Measurements from ENCODE around the gene MYO16. TPM values are rescaled to one million over a fixed set of nuclear protein-coding genes. Genes with fewer than 3 reads are reported as not detected.

Gene MYO16
- total and polyA plus RNA-seq, 2 donors, result 0.04 to 5.8 TPM

GRCh38 chr13:108733022-108733560, 103.7 kb downstream of the MYO16 start:
- Histone ChIP-seq H3K27ac (ENCODE audit: low read depth) (no peak overlapping the region), H3K36me3 (ENCODE audit: insufficient read depth) (no peaks in the 10 kb centered on the region), H3K4me1 (ENCODE audit: insufficient read depth) (no peaks in the 10 kb centered on the region), H3K4me3 (ENCODE audit: low read depth, low read length) (no peak overlapping the region)
- DNase-seq (ENCODE audit: extremely low spot score), result no peak
- WGBS, result 47% methylated on average over 3 of the region's 3 CpGs

- H3K4me3 ChIP-seq (ENCODE audit: low read depth, low read length), result no peak overlapping the region
- 76% methylated on average over 4 of the region's 4 CpGs for WGBS
- no peaks in the 10 kb centered on the region for H3K4me1 ChIP-seq (ENCODE audit: insufficient read depth)
- no peaks in the 10 kb centered on the region for H3K36me3 ChIP-seq (ENCODE audit: insufficient read depth)
- DNase-seq (ENCODE audit: extremely low spot score), result no peak
- no peak overlapping the region for H3K27ac ChIP-seq (ENCODE audit: low read depth)
Measured at GRCh38 chr13:108734676-108735075, 105.3 kb downstream of the MYO16 start.

GRCh38 chr13:108741930-108742329, 112.5 kb downstream of the MYO16 start:
- no peak overlapping the region for H3K4me3 ChIP-seq (ENCODE audit: low read depth, low read length)
- no peak for DNase-seq (ENCODE audit: extremely low spot score)
- H3K4me1 ChIP-seq (ENCODE audit: insufficient read depth), result no peaks in the 10 kb centered on the region
- WGBS, result 72% methylated on average over 5 of the region's 5 CpGs
- no peaks in the 10 kb centered on the region for H3K36me3 ChIP-seq (ENCODE audit: insufficient read depth)
- H3K27ac ChIP-seq (ENCODE audit: low read depth), result no peak overlapping the region

GRCh38 chr13:108742701-108743451, 113.5 kb downstream of the MYO16 start:
- DNase-seq (ENCODE audit: extremely low spot score), result no peak
- Histone ChIP-seq H3K36me3 (ENCODE audit: insufficient read depth) (no peaks in the 10 kb centered on the region), H3K4me1 (ENCODE audit: insufficient read depth) (no peaks in the 10 kb centered on the region), H3K27ac (ENCODE audit: low read depth) (no peak overlapping the region), H3K4me3 (ENCODE audit: low read depth, low read length) (no peak overlapping the region)
- WGBS, result 69% methylated on average over 2 of the region's 2 CpGs

- H3K4me1 ChIP-seq (ENCODE audit: insufficient read depth), result no peaks in the 10 kb centered on the region
- H3K4me3 ChIP-seq (ENCODE audit: low read depth, low read length), result no peak overlapping the region
- DNase-seq (ENCODE audit: extremely low spot score), result no peak
- 82% methylated on average over 4 of the region's 4 CpGs for WGBS
- no peak overlapping the region for H3K27ac ChIP-seq (ENCODE audit: low read depth)
- no peaks in the 10 kb centered on the region for H3K36me3 ChIP-seq (ENCODE audit: insufficient read depth)
Measured at GRCh38 chr13:108743522-108743921, 114.1 kb downstream of the MYO16 start.

GRCh38 chr13:108747843-108748242, 118.4 kb downstream of the MYO16 start:
- Histone ChIP-seq H3K36me3 (ENCODE audit: insufficient read depth) (no peaks in the 10 kb centered on the region), H3K4me1 (ENCODE audit: insufficient read depth) (no peaks in the 10 kb centered on the region), H3K27ac (ENCODE audit: low read depth) (no peak overlapping the region), H3K4me3 (ENCODE audit: low read depth, low read length) (no peak overlapping the region)
- no peak for DNase-seq (ENCODE audit: extremely low spot score)
- WGBS, result 26% methylated on average over 1 of the region's 1 CpG

GRCh38 chr13:108752276-108752675, 122.9 kb downstream of the MYO16 start:
- Histone ChIP-seq H3K27ac (ENCODE audit: low read depth) (no peak overlapping the region), H3K4me1 (ENCODE audit: insufficient read depth) (no peaks in the 10 kb centered on the region), H3K4me3 (ENCODE audit: low read depth, low read length) (no peak overlapping the region), H3K36me3 (ENCODE audit: insufficient read depth) (no peaks in the 10 kb centered on the region)
- no peak for DNase-seq (ENCODE audit: extremely low spot score)
- 20% methylated on average over 4 of the region's 4 CpGs for WGBS

GRCh38 chr13:108755083-108755482, 125.7 kb downstream of the MYO16 start:
- no peak for DNase-seq (ENCODE audit: extremely low spot score)
- Histone ChIP-seq H3K4me1 (ENCODE audit: insufficient read depth) (no peaks in the 10 kb centered on the region), H3K36me3 (ENCODE audit: insufficient read depth) (no peaks in the 10 kb centered on the region), H3K4me3 (ENCODE audit: low read depth, low read length) (no peak overlapping the region), H3K27ac (ENCODE audit: low read depth) (no peak overlapping the region)

GRCh38 chr13:108760129-108760528, 130.7 kb downstream of the MYO16 start:
- Histone ChIP-seq H3K4me3 (ENCODE audit: low read depth, low read length) (no peak overlapping the region), H3K27ac (ENCODE audit: low read depth) (no peak overlapping the region), H3K36me3 (ENCODE audit: insufficient read depth) (no peaks in the 10 kb centered on the region), H3K4me1 (ENCODE audit: insufficient read depth) (no peaks in the 10 kb centered on the region)
- no peak for DNase-seq (ENCODE audit: extremely low spot score)
- WGBS, result 92% methylated on average over 1 of the region's 1 CpG

GRCh38 chr13:108760541-108760940, 131.1 kb downstream of the MYO16 start:
- H3K27ac ChIP-seq (ENCODE audit: low read depth), result no peak overlapping the region
- no peaks in the 10 kb centered on the region for H3K4me1 ChIP-seq (ENCODE audit: insufficient read depth)
- WGBS, result 73% methylated on average over 3 of the region's 3 CpGs
- DNase-seq (ENCODE audit: extremely low spot score), result no peak
- H3K36me3 ChIP-seq (ENCODE audit: insufficient read depth), result no peaks in the 10 kb centered on the region
- no peak overlapping the region for H3K4me3 ChIP-seq (ENCODE audit: low read depth, low read length)

GRCh38 chr13:108768035-108768434, 138.6 kb downstream of the MYO16 start:
- 90% methylated on average over 5 of the region's 5 CpGs for WGBS

GRCh38 chr13:108769213-108770070, 140.0 kb downstream of the MYO16 start:
- H3K27ac ChIP-seq (ENCODE audit: low read depth), result no peak overlapping the region
- H3K4me1 ChIP-seq (ENCODE audit: insufficient read depth), result no peaks in the 10 kb centered on the region
- no peaks in the 10 kb centered on the region for H3K36me3 ChIP-seq (ENCODE audit: insufficient read depth)
- WGBS, result 80% methylated on average over 10 of the region's 10 CpGs
- no peak overlapping the region for H3K4me3 ChIP-seq (ENCODE audit: low read depth, low read length)
- DNase-seq (ENCODE audit: extremely low spot score), result no peak

More at GRCh38 chr13:108768035-108768434, 138.6 kb downstream of the MYO16 start:
- H3K4me3 ChIP-seq (ENCODE audit: low read depth, low read length), result no peak overlapping the region
- no peaks in the 10 kb centered on the region for H3K36me3 ChIP-seq (ENCODE audit: insufficient read depth)
- no peak for DNase-seq (ENCODE audit: extremely low spot score)
- H3K4me1 ChIP-seq (ENCODE audit: insufficient read depth), result no peaks in the 10 kb centered on the region
- no peak overlapping the region for H3K27ac ChIP-seq (ENCODE audit: low read depth)

GRCh38 chr13:108775597-108775996, 146.2 kb downstream of the MYO16 start:
- no peaks in the 10 kb centered on the region for H3K36me3 ChIP-seq (ENCODE audit: insufficient read depth)
- WGBS, result 82% methylated on average over 8 of the region's 8 CpGs
- H3K27ac ChIP-seq (ENCODE audit: low read depth), result no peak overlapping the region
- DNase-seq (ENCODE audit: extremely low spot score), result no peak
- no peak overlapping the region for H3K4me3 ChIP-seq (ENCODE audit: low read depth, low read length)
- no peaks in the 10 kb centered on the region for H3K4me1 ChIP-seq (ENCODE audit: insufficient read depth)

GRCh38 chr13:108776650-108777049, 147.2 kb downstream of the MYO16 start:
- Histone ChIP-seq H3K4me3 (ENCODE audit: low read depth, low read length) (no peak overlapping the region), H3K36me3 (ENCODE audit: insufficient read depth) (no peaks in the 10 kb centered on the region), H3K4me1 (ENCODE audit: insufficient read depth) (no peaks in the 10 kb centered on the region), H3K27ac (ENCODE audit: low read depth) (no peak overlapping the region)
- no peak for DNase-seq (ENCODE audit: extremely low spot score)
- 44% methylated on average over 3 of the region's 3 CpGs for WGBS
